Activated CD8-positive, alpha-beta T cell treated with anti-CD3 and anti-CD28 coated beads for 36 hours (primary cell): ENCODE measurements around the gene GRID1. TPM values are rescaled to one million over a fixed set of nuclear protein-coding genes. Genes with fewer than 3 reads are reported as not detected.

Source experiments
- ATAC-seq: fragments of 200-7000 bp; cut with Tn5 transposase; one replicate; pipeline ENCODE4 v1.10.0; 2021; ENCODE audit warnings: mild to moderate bottlenecking, moderate library complexity
- CTCF ChIA-PET: fragments of 350-600 bp; sonication (Branson Sonifier 250); formaldehyde crosslinking; loops from one replicate; lab custom pipeline; 2021; ENCODE audit warnings: antibody characterized with exemption; lab: Charles Lee
- POLR2A ChIA-PET: fragments of 350-600 bp; sonication (Branson Sonifier 250); formaldehyde crosslinking; loops from one replicate; lab custom pipeline; 2021; ENCODE audit warnings: antibody characterized with exemption; lab: Charles Lee
- DNase-seq: peaks from one replicate; pipeline ENCODE4 v3.0.0-alpha.2; 2020
- H3K27ac Mint-ChIP-seq: one replicate; pipeline ENCODE4 v1.8.0; 2021; ENCODE audit warnings: mild to moderate bottlenecking, mixed read lengths
- H3K27me3 Mint-ChIP-seq: one replicate; pipeline ENCODE4 v1.8.0; 2021; ENCODE audit warnings: mixed read lengths
- H3K36me3 Mint-ChIP-seq: one replicate; pipeline ENCODE4 v1.8.0; 2021; ENCODE audit warnings: low read depth, mixed read lengths
- H3K4me1 Mint-ChIP-seq: one replicate; pipeline ENCODE4 v1.8.0; 2021; ENCODE audit warnings: low read depth, mixed read lengths
- H3K4me3 Mint-ChIP-seq: one replicate; pipeline ENCODE4 v1.8.0; 2021; ENCODE audit warnings: mild to moderate bottlenecking, moderate library complexity, mixed read lengths
- H3K9me3 Mint-ChIP-seq: one replicate; pipeline ENCODE4 v1.8.0; 2021; ENCODE audit warnings: mixed read lengths
- intact Hi-C: fragments of 100-400 bp; cut with micrococcal nuclease; formaldehyde crosslinking; loops from one replicate; pipeline ENCODE4 v1.10.0; 2022
- total RNA-seq, 2 experiments: library from RNA; stranded (reverse); gene quantifications; one replicate each; pipeline ENCODE4 v1.2.3, GENCODE V29; 2021
- TF ChIP-seq, protein P1 (sequence below): fragments of 200-600 bp; IDR thresholded peaks from one replicate; pipeline ENCODE4 v1.8.0; 2022; ENCODE audit warnings: antibody characterized with exemption, mild to moderate bottlenecking

GRID1 gene
- total RNA-seq, 2 experiments from 2014 or later: not detected

- Mint-ChIP-seq H3K4me1 (no peaks in the 10 kb centered on the region), H3K27me3 (peaks cover 4% of the 10 kb centered on the region), H3K27ac (no peak overlapping the region), H3K9me3 (no peaks in the 10 kb centered on the region), H3K4me3 (no peak overlapping the region), H3K36me3 (no peaks in the 10 kb centered on the region)
- intact Hi-C loops: no loop called here
- TF ChIP-seq, protein P1, sequence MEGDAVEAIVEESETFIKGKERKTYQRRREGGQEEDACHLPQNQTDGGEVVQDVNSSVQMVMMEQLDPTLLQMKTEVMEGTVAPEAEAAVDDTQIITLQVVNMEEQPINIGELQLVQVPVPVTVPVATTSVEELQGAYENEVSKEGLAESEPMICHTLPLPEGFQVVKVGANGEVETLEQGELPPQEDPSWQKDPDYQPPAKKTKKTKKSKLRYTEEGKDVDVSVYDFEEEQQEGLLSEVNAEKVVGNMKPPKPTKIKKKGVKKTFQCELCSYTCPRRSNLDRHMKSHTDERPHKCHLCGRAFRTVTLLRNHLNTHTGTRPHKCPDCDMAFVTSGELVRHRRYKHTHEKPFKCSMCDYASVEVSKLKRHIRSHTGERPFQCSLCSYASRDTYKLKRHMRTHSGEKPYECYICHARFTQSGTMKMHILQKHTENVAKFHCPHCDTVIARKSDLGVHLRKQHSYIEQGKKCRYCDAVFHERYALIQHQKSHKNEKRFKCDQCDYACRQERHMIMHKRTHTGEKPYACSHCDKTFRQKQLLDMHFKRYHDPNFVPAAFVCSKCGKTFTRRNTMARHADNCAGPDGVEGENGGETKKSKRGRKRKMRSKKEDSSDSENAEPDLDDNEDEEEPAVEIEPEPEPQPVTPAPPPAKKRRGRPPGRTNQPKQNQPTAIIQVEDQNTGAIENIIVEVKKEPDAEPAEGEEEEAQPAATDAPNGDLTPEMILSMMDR: no peak
- ChIA-PET POLR2A (no interaction called here), CTCF (no interaction called here)
- ATAC-seq (no peak), DNase-seq (no peak)
Measured at GRCh38 chr10:86334488-86335085, 32.0 kb downstream of the GRID1 start.

- H3K9me3 Mint-ChIP-seq: no peaks in the 10 kb centered on the region
- no peak overlapping the region for H3K27ac Mint-ChIP-seq
- no peaks in the 10 kb centered on the region for H3K36me3 Mint-ChIP-seq
- CTCF ChIA-PET: no interaction called here
- H3K27me3 Mint-ChIP-seq: peaks cover 3% of the 10 kb centered on the region
- TF ChIP-seq, protein P1: no peak
- no peaks in the 10 kb centered on the region for H3K4me1 Mint-ChIP-seq
- no peak overlapping the region for H3K4me3 Mint-ChIP-seq
- DNase-seq (no peak), ATAC-seq (no peak)
- intact Hi-C loops: no loop called here
- POLR2A ChIA-PET: no interaction called here
Measured at GRCh38 chr10:86333826-86334487, 32.6 kb downstream of the GRID1 start.

DNA sequence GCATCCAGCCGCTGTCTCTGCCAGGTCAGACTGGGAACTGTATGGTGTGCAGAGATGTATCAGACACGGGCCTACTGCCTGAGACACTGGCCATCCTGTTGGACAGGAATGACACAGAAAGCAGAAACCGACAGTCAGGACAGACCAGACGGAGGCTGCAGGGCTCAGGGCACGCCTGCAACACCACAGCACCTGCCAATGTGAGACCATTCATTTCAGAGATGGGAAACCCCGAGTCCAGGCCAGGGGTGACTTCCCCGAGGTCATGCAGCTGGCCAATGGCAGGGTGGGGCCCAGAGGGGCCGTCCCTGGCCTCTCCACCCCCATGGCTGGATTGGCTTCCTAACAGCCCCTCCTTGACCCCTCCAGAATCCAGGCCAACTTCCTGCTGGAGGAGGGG, 34.7 kb downstream of the GRID1 start:
- Mint-ChIP-seq H3K4me3 (no peak overlapping the region), H3K9me3 (no peaks in the 10 kb centered on the region), H3K4me1 (no peaks in the 10 kb centered on the region), H3K36me3 (no peaks in the 10 kb centered on the region), H3K27ac (no peak overlapping the region), H3K27me3 (peaks cover 2% of the 10 kb centered on the region)
- ChIA-PET CTCF (no interaction called here), POLR2A (no interaction called here)
- DNase-seq (no peak), ATAC-seq (no peak)
- intact Hi-C loops: no loop called here
- TF ChIP-seq, protein P1: no peak

GRCh38 chr10:86330778-86331763, 35.5 kb downstream of the GRID1 start:
- CTCF ChIA-PET: no interaction called here
- Mint-ChIP-seq H3K4me3 (no peak overlapping the region), H3K36me3 (no peaks in the 10 kb centered on the region), H3K9me3 (no peaks in the 10 kb centered on the region), H3K27ac (no peak overlapping the region), H3K27me3 (peaks cover 2% of the 10 kb centered on the region), H3K4me1 (no peaks in the 10 kb centered on the region)
- DNase-seq: no peak
- no peak for ATAC-seq
- TF ChIP-seq, protein P1: no peak
- POLR2A ChIA-PET: no interaction called here
- intact Hi-C loops: no loop called here
